ENCODE results near the gene PRSS57. TPM values are rescaled to one million over a fixed set of nuclear protein-coding genes. Genes with fewer than 3 reads are reported as not detected.
A peak's percentile ranks its signal among the peaks of the same experiment; 100 is the strongest.

The PRSS57 gene
- total RNA-seq, 2 donors from 2014 or later: 1.7 TPM; not detected in 1

GRCh38 chr19:709965-710571 lies 14.8 kb upstream of the PRSS57 start:
- TF ChIP-seq POLR2AphosphoS5 (IDR thresholded peaks at IDR 0.05) (no peak), POLR2A (IDR thresholded peaks at IDR 0.05) (no peak)
- TF ChIP-seq, protein P1, sequence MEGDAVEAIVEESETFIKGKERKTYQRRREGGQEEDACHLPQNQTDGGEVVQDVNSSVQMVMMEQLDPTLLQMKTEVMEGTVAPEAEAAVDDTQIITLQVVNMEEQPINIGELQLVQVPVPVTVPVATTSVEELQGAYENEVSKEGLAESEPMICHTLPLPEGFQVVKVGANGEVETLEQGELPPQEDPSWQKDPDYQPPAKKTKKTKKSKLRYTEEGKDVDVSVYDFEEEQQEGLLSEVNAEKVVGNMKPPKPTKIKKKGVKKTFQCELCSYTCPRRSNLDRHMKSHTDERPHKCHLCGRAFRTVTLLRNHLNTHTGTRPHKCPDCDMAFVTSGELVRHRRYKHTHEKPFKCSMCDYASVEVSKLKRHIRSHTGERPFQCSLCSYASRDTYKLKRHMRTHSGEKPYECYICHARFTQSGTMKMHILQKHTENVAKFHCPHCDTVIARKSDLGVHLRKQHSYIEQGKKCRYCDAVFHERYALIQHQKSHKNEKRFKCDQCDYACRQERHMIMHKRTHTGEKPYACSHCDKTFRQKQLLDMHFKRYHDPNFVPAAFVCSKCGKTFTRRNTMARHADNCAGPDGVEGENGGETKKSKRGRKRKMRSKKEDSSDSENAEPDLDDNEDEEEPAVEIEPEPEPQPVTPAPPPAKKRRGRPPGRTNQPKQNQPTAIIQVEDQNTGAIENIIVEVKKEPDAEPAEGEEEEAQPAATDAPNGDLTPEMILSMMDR (IDR thresholded peaks at IDR 0.05): no peak
- Histone ChIP-seq H3K27me3 (replicated peaks; ENCODE audit: insufficient read depth) (no peaks in the 10 kb centered on the region), H3K9me3 (no peaks in the 10 kb centered on the region), H3K4me1 (replicated peaks) (peaks cover 10% of the 10 kb centered on the region), H3K27ac (peak overlapping the region; percentile 73 to 77), H3K36me3 (no peaks in the 10 kb centered on the region), H3K4me3 (peak overlapping the region; percentile 70 to 86)
- WGBS: 7% methylated on average over 26 of the region's 27 CpGs
- DNase-seq (ENCODE audit: low spot score): no peak
- intact Hi-C loops (cut with DNase I): no loop called here

DNA sequence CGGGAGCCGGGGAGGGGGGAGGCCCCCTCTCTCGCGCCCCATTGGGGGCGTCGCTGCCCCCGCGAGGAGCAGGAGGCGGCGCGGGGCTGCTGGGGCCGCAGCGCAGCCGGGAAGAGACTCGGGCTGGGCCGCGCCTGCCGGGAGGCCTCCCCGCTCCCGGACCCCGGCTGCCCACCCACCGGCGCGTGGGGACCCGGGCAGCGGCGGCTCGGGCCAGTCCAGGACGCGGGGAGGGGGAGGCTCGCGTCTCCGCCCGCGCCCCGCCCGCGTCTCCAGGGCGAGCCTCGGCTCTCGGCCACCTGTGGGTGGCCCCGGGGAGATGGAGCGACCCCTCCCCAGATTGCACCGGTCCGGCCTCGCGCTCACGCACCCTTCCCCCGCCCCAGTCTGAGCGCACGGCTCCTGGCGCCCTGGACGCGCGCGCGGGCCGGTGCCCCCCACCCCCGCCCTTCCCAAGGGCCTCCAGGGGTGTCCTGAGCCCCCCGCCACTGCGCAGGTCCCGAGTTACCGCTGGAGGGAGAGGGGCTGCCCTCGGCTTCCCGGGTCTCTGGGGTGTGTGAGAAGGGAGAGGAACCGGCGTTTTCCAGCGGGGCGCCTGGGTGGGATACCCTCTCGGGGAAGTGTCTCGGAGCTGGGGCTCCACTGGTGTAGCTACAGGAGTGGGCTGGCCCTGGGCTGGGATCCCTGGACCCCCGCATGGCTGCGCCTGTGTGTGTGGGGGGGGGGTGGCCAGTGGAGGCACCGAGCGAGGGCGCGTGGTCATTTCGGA lies 14.1 kb upstream of the PRSS57 start:
- no peak for DNase-seq (ENCODE audit: low spot score)
- Histone ChIP-seq H3K4me1 (replicated peaks) (peaks cover 10% of the 10 kb centered on the region), H3K36me3 (no peaks in the 10 kb centered on the region), H3K9me3 (no peaks in the 10 kb centered on the region), H3K27ac (peak overlapping the region; percentile 73 to 77), H3K4me3 (peak overlapping the region; percentile 70 to 86), H3K27me3 (replicated peaks; ENCODE audit: insufficient read depth) (no peaks in the 10 kb centered on the region)
- 7% methylated on average over 31 of the region's 78 CpGs for WGBS
- intact Hi-C loops (cut with DNase I): no loop called here
- TF ChIP-seq, protein P1 (IDR thresholded peaks at IDR 0.05): no peak
- no peak for TF ChIP-seq POLR2A (IDR thresholded peaks at IDR 0.05)
- no peak for TF ChIP-seq POLR2AphosphoS5 (IDR thresholded peaks at IDR 0.05)

- peaks cover 10% of the 10 kb centered on the region for H3K4me1 ChIP-seq (replicated peaks)
- TF ChIP-seq, protein P1 (IDR thresholded peaks at IDR 0.05): peak in 2 of 4 experiments; percentile 26 to 51
- no peak for TF ChIP-seq POLR2AphosphoS5 (IDR thresholded peaks at IDR 0.05)
- TF ChIP-seq POLR2A (IDR thresholded peaks at IDR 0.05): no peak
- peak; percentile 26 for DNase-seq (ENCODE audit: low spot score)
- 16% methylated on average over 27 of the region's 93 CpGs for WGBS
- intact Hi-C loops (cut with DNase I): no loop called here
- H3K27ac ChIP-seq: peak within 1 kb of the TSS; percentile 73 to 77
- no peaks in the 10 kb centered on the region for H3K27me3 ChIP-seq (replicated peaks; ENCODE audit: insufficient read depth)
- H3K36me3 ChIP-seq: no peaks in the 10 kb centered on the region
- no peaks in the 10 kb centered on the region for H3K9me3 ChIP-seq
- peak within 1 kb of the TSS; percentile 70 to 86 for H3K4me3 ChIP-seq
Measured at GRCh38 chr19:708154-709143, 13.2 kb upstream of the PRSS57 start, which contains the start of gene PALM. PALM (plus strand) TSS chr19:708935; CDS start chr19:709147, 212 bp downstream.

DNA sequence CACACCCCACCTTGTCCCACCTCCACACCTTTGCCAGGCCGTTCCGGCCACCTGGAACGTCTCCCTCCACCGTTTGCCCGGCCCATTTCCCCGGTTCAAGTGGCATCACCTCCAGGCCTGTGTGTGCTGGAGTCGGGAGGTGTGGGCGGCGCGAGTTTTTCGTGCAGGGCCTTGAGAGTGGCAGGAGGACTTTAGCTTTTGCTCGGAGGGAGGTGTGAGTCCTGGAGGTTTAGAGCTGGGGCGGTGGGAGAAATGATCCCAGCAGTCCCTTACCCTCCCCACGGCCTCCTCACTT lies 9.1 kb upstream of the PRSS57 start:
- no peak overlapping the region for H3K27ac ChIP-seq
- no peak overlapping the region for H3K4me3 ChIP-seq
- H3K9me3 ChIP-seq: no peaks in the 10 kb centered on the region
- TF ChIP-seq POLR2AphosphoS5 (IDR thresholded peaks at IDR 0.05): no peak
- no peak for TF ChIP-seq POLR2A (IDR thresholded peaks at IDR 0.05)
- TF ChIP-seq, protein P1 (IDR thresholded peaks at IDR 0.05): no peak
- 39% methylated on average over 14 of the region's 14 CpGs for WGBS
- no peak for DNase-seq (ENCODE audit: low spot score)
- H3K4me1 ChIP-seq (replicated peaks): peaks cover 10% of the 10 kb centered on the region
- no peaks in the 10 kb centered on the region for H3K36me3 ChIP-seq
- intact Hi-C loops (cut with DNase I): no loop called here
- no peaks in the 10 kb centered on the region for H3K27me3 ChIP-seq (replicated peaks; ENCODE audit: insufficient read depth)
